ENCODE results near the gene ARHGEF4.

ARHGEF4 gene

DNA sequence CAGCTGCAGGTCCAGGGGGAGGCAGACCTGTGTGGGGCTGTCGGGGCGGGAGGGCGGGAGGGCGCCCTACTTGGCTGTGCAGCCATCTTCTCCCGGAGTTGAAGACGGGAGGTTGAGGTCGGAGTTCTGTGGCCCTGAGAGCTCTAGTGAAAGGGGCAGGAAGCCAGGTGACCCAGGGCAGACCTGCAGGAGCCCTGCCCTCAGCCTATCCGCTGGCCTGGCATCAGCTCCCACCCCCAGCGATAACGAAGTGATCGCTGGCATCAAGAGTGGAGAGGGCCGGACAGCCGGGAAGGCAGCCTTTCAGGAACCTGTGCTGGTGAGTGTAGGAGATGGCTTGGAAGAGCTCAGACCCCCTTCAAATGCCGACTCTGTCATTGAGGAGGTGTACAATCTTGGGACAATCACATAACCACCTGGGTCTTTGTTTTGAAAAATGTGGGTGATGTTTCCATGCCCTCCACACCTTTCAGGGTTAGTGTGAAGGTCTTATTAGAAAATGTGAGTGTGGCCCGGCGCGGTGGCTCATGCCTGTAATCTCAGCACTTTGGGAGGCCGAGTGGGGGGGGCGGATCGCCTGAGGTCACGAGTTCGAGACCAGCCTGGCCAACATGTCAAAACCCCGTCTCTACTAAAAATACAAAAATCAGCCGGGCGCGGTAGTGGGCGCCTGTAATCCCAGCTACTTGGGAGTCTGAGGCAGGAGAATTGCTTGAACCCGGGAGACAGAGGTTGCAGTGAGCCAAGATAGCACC, 1.3 kb downstream of the ARHGEF4 start:
- DNase-seq: peak; percentile 17

- DNase-seq: no peak
Measured at GRCh38 chr2:130839011-130839780, 2.5 kb downstream of the ARHGEF4 start.

DNA sequence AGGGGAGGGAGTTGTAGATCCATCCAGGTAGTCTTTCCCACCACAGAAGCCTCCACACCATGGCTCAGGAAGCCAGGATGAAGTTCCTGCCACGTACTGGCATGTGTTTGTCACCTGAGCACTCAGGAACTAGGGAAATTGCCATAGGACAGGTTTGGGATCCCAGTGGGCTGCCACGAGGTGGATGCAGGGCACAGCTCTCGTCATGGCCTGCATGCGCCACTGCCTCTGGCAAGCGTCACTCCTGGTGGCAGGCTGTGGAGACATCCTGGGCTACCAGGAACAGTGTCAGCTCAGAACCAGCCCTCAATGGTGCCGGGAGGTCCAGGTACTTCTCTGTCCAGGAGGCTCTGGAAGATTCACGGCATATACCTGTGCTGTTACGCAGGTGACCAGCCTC, 3.8 kb downstream of the ARHGEF4 start:
- no peak for DNase-seq

- no peak for DNase-seq
Measured at GRCh38 chr2:130841741-130842365, 5.1 kb downstream of the ARHGEF4 start.

GRCh38 chr2:130842770-130843169, 6.1 kb downstream of the ARHGEF4 start:
- DNase-seq: no peak

- DNase-seq: no peak
Measured at GRCh38 chr2:130843321-130843985, 6.7 kb downstream of the ARHGEF4 start.

DNA sequence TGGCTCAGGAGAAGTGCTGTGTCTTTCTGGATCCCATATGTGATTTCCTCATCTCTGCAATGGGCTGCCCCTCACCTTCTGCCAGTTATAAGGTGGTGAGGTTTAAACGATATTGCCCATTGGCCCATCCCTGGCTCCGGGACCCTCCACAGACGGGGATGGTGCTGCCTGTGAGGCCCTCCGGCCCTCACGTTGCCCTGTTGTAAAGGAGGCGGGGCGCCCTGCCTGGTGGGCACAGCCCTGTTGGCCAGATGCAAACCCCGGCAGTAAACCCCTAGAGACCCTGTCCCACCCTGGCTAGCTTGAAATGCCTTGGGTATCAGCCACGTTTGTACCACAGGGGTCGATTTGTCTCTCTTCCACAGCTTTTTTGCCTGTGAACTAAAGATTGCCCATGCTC, 7.4 kb downstream of the ARHGEF4 start:
- DNase-seq: no peak

GRCh38 chr2:130845505-130846085, 8.9 kb downstream of the ARHGEF4 start:
- no peak for DNase-seq

DNA sequence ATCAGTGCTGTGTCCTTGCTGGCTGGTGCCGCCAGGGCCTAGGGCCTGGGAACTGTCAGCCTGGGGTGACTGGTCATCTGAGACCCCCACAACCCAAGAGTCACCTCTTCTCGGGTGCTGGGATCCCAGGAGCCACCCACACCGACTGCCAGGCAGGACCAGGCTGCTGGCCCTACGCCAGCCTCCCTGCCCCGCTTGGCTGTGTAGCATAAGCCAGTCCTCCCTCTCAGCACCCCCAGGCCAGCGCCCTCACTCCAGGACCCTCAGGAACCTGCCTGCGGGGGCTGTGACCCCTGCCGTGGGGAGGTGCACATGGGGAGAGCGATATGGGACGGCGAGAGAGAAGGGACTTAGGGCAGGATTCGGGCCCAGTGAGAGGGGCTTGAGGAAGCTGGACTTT, 9.5 kb downstream of the ARHGEF4 start:
- DNase-seq: no peak

- DNase-seq: no peak
Measured at GRCh38 chr2:130846686-130847375, 10.1 kb downstream of the ARHGEF4 start.

DNA sequence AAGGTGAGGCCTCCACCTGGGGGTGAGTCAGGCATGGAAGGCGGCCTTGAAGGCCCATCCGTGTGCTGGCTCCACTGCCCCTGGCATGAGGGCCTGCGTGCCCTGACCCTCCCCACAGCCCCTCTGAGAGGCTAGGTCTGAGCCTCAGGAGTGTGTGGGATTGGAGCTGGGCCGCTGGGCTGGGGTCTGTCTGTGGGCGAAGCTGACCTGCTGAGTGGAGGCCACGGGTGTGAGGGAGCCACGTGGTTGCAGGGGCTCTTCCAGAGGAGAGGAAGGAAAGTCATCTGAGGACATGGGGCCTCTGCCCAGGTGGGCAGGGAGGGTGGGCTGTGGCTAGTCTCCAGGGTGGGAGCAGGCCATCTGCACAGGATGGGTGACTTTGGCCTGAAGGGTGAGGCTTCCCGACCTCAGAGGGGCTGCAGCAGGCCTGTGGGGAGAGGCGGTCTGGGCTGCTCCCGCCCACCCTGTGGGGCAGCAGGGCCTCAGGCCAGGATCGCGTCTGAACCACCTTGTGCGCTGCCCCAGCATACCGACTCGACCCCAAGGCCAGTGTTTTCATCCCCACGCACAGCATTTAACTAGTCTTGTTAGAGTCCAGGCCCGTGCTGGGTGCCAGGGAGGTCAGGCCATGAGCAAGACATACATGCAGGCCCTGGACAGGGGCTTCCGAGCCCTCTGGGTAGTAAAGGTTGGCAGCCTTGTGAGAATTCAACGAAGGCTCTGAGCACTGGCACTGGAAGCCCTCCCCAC, 11.2 kb downstream of the ARHGEF4 start:
- no peak for DNase-seq

DNA sequence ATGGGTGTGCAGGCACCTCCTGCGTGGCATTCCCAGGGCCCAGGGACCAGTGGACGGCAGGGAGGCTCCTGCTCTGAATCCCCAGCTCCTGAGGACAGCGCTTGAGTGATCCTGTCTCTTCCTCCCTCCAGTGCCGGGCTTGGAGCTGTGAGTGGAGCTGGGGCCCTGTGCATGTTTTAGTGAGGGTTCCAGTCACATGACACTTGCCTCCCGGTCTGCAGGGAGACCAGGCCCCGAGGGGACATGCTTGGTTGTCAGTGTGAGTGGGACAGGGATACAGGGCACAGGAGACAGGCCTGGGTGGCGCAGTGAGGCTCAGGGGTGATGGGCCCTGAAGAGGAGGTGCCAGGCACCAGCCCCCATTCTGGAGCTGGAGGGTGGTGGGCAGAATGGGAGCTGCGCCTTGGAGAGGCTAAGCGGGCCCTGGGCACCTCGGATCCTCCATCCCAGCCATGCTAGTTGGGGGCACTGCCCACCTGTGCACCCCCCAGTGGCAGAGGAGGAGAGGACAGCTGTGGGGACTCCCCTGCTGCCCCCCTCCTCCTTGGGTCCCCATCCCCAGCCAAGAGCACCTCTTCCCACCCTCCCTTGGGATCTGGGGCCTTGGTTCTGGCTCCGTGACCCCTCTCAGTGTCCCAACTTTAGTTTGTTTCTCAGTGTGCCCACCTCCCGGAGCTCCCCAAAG, 12.0 kb downstream of the ARHGEF4 start:
- DNase-seq: no peak

GRCh38 chr2:130849896-130850787, 13.4 kb downstream of the ARHGEF4 start:
- DNase-seq: no peak

GRCh38 chr2:130850788-130851623, 14.3 kb downstream of the ARHGEF4 start:
- no peak for DNase-seq

GRCh38 chr2:130851624-130852382, 15.1 kb downstream of the ARHGEF4 start:
- DNase-seq: no peak

- no peak for DNase-seq
Measured at GRCh38 chr2:130852521-130853115, 15.9 kb downstream of the ARHGEF4 start.

- no peak for DNase-seq
Measured at GRCh38 chr2:130853391-130853790, 16.7 kb downstream of the ARHGEF4 start.

- DNase-seq: no peak
Measured at GRCh38 chr2:130854301-130854700, 17.6 kb downstream of the ARHGEF4 start.

Measured in NCI-H1105 treated with DMSO at 0.1 percent for 48 hours (cell line).